GM21381 (cell line): ENCODE data around the gene HNRNPUL1.

Experiments used
- ATAC-seq: cut with Tn5 transposase; IDR thresholded peaks from one replicate; pipeline ENCODE4 v1.9.1; 2021; ENCODE audit warnings: mild to moderate bottlenecking, moderate library complexity; ENCODE audit not compliant: unreplicated experiment

HNRNPUL1 gene

GRCh38 chr19:41351339-41352245 is 87.4 kb downstream of the HNRNPUL1 start:
- ATAC-seq: peak; percentile 37

- no peak for ATAC-seq
Observed at GRCh38 chr19:41352279-41352608, 88.1 kb downstream of the HNRNPUL1 start.

GRCh38 chr19:41352609-41353465 is 88.7 kb downstream of the HNRNPUL1 start:
- ATAC-seq: no peak

GRCh38 chr19:41353466-41354342 is 89.5 kb downstream of the HNRNPUL1 start, which contains the start of gene TGFB1:
Gene TGFB1 (minus strand): TSS chr19:41353922. CDS start chr19:41353044, 878 bp downstream.
- peak; percentile 38 for ATAC-seq

GRCh38 chr19:41354343-41354953 is 90.3 kb downstream of the HNRNPUL1 start:
- no peak for ATAC-seq

- no peak for ATAC-seq
Observed at GRCh38 chr19:41355035-41355434, 90.9 kb downstream of the HNRNPUL1 start.

GRCh38 chr19:41355802-41356201 is 91.6 kb downstream of the HNRNPUL1 start:
- no peak for ATAC-seq

GRCh38 chr19:41356984-41357739 is 93.0 kb downstream of the HNRNPUL1 start:
- no peak for ATAC-seq
